ENCODE results near the gene MTMR3.
"Not testable (repeated sequence)": the region's sequence is repeated elsewhere in the genome, so short reads cannot be mapped to it uniquely, and the experiment has no call there.

Gene MTMR3

GRCh38 chr22:30054764-30055069 lies 171.7 kb downstream of the MTMR3 start:
- no peak for DNase-seq (ENCODE audit: low read depth)

DNA sequence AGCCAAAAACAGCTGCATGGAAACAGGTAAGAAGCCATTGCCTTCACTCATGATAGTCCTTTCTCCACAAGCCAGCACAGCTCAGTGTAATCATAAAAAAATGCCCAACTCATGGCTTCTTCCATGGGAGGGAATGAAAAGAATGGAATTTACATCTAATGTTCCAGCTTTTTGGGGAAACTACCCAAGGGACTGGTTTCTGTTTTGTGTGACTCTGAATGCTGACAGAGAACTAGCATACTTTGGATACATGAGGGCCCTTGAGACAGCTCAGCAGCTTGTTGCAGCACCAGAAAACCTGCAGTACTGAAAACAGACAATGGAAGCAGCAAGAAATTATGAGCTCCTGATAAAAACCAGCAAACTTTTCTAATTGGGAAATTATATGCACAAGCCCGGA lies 173.0 kb downstream of the MTMR3 start:
- no peak for DNase-seq (ENCODE audit: low read depth)

- no peak for DNase-seq (ENCODE audit: low read depth)
Observed at GRCh38 chr22:30057375-30057774, 174.4 kb downstream of the MTMR3 start.

DNA sequence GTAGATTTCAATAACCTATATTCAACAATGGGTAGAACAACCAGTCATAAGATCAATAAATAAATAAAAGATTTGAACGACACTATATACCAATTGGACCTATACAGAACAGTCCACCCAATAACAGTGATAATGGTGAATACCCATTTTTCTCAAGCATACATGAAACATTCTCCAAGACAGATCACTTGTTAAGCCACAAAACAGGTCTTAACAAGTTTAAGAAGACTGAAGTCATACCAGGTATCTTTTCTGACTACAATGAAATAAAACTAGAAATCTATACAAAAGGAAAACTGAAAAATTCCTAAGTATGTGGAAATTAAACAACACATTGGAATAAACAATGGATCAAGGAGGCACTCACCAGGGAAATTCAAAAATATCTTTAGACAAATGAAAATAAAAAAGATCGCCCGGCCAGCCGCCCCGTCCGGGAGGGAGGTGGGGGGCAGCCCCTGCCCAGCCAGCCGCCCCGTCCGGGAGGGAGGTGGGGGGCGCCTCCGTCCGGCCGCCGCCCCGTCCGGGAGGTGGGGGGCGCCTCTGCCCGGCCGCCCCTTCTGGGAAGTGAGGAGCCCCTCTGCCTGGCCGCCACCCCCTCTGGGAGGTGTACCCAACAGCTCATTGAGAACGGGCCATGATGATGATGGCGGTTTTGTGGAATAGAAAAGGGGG lies 176.5 kb downstream of the MTMR3 start:
- DNase-seq (ENCODE audit: low read depth): not testable (repeated sequence)

- DNase-seq (ENCODE audit: low read depth): not testable (repeated sequence)
Observed at GRCh38 chr22:30061094-30061493, 178.1 kb downstream of the MTMR3 start.

- DNase-seq (ENCODE audit: low read depth): no peak
Observed at GRCh38 chr22:30062259-30062658, 179.3 kb downstream of the MTMR3 start.

DNA sequence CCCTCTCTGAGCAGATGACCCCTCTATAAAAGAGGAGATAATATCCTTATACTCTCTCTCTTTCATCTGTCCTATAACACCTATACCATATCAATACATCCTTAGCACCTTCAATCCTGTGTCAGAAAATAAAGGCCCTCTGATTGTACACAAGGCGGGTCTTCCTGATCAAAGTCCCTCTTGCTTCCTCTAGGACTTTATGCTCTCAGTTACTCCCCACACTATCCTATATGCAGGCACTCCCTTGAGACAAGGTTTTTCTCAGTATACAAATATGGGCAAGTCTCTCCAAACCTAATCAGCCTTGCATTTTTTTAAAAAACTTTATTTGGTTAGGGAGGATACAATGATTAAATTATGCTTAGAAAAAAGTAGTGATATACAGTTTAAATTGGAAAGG lies 180.0 kb downstream of the MTMR3 start:
- no peak for DNase-seq (ENCODE audit: low read depth)

- no peak for DNase-seq (ENCODE audit: low read depth)
Observed at GRCh38 chr22:30064172-30064571, 181.2 kb downstream of the MTMR3 start.

GRCh38 chr22:30073743-30074142 lies 190.8 kb downstream of the MTMR3 start:
- DNase-seq (ENCODE audit: low read depth): no peak

DNA sequence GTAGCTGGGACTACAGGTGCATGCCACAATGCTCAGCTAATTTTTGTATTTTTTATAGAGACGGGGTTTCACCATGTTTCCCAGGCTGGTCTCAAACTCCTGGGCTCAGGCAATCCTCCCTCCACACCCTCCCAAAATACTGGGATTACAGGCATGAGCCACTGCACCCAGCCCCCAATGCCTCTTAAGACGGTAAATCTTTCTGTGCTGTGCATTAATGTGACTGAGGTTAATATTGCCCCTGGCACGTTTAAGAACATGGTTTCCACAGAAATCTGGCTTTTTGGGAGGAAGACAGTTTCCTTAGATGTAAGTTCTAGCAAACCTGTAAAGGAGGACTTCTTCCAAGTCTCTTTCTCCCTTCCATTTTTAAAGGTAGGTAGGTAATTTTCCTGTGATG lies 191.2 kb downstream of the MTMR3 start:
- DNase-seq (ENCODE audit: low read depth): no peak

DNA sequence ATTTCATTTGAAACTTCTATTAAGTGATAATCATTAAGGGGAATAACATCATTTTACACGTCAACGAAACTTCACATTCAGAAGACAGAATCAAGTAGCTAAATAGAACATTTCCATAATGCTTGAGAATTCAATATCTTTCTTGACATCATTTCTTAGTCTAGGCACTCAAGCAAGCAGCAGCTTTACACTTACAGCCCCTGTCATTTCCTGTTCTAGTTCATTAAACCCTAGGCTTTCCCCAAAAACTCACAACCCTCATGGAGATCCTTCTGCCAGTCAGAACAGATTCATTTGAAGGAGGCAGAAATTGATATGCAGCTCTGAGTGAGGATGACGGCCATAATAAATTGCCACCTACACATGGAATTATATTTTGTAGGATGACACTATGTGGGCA lies 192.0 kb downstream of the MTMR3 start:
- no peak for DNase-seq (ENCODE audit: low read depth)

DNA sequence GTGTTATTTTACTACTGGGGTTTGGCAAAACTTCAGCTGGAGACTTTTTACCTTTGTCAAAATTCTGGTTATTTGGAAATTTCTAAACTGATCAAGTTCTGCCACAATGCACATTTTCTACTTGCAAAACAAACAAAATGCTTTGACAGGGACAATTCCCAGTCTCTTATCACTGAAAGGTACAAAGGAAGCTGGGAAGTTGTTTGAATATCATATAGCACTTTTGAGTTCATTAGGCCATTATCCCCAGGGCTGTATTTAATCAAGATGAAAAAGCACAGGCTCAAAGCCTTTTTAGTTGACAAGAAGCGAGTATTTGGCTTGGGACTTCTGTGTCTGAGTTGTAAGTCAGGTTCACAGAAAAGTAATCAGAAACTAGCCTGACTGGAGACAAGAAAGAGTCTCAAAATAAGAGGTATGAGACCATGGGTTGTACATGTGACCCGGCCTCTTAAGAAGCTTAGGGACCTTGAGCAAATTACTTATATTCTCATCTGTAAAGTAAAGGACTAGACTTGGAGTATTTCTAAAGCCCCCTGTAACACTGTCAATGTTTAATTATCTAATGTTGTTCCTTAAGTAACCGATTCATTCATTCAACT lies 194.4 kb downstream of the MTMR3 start:
- no peak for DNase-seq (ENCODE audit: low read depth)

DNA sequence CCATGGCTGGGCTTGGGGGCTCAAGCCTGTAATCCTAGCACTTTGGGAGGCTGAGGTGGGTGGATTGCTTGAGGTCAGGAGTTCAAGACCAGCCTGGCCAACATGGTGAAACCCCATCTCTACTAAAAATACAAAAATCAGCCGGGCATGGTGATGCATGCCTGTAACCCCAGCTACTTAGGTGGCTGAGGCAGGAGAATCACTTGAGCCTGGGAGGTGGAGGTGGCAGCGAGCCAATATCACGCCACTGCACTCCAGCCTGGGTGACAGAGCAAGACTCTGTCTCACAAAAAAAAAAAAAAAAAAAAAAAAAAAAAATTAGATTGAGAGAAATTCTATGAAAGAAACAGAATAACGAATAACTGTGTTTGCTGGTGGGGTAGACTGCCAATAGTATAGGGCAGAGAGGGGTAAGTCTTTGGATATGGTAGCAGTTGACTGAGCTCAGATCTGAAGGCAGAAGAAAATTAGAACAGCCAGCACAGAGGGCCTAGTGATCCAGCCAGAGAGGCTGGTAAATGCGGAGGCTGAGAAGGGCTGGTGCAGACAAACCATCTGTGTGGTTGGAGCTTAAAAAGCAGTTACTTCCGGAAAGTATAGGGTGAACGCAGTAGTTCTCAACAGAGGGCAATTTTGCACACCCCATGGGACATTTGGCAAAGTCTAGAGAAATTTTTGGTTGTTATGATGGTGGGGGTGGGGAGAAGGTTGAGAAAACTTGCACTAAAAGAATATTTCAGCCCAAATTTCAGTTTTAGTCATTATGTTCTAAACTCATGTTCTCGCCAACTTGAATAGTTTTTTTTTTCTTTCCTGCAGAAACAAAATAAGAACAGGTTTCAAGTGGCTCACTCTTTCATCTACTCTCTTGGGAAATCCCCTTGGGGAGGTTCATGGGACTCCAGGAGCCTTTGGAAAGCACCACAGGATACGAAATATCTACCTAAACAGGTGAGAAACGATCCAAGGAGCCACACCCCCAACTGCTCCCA lies 195.6 kb downstream of the MTMR3 start:
- DNase-seq (ENCODE audit: low read depth): no peak

GRCh38 chr22:30079952-30080533 lies 197.1 kb downstream of the MTMR3 start, which contains the start of gene HORMAD2:
Gene HORMAD2 (plus strand): TSS chr22:30080464. CDS start chr22:30093953, 13,489 bp downstream.
- DNase-seq (ENCODE audit: low read depth): no peak

Data from stimulated activated CD8-positive, alpha-beta memory T cell treated with anti-CD3 and anti-CD28 coated beads, Interleukin-15, amount 100 ng/mL, for 1 hour (primary cell).